ENCODE measurements around the gene NME9.

- no peak for TF ChIP-seq POLR2A (IDR thresholded peaks at IDR 0.05)
- TF ChIP-seq CTCF (IDR thresholded peaks at IDR 0.05), result no peak
These were observed 20.9 kb downstream of the NME9 start for GRCh38 chr3:138308783-138309182.

Data from uterus (tissue), 2 donors.